NT2/D1 (cell line): ENCODE results near the gene SCYL1.
A peak's percentile ranks its signal among the peaks of the same experiment; 100 is the strongest.

ENCODE experiments used
- DNase-seq: peaks from one replicate; pipeline ENCODE4 v3.0.0-alpha.2; 2011; ENCODE audit warnings: low read depth, low spot score
- H3K27me3 ChIP-seq: 2 replicates; pipeline ENCODE4 v1.6.0; 2011; ENCODE audit warnings: mild to moderate bottlenecking; ENCODE audit not compliant: insufficient read length, insufficient read depth
- H3K36me3 ChIP-seq: 2 replicates; pipeline ENCODE4 v1.6.1; 2011; ENCODE audit warnings: mild to moderate bottlenecking, low read length, mixed read lengths; ENCODE audit not compliant: insufficient read depth, insufficient read length
- H3K4me1 ChIP-seq: 2 replicates; pipeline ENCODE4 v1.5.1; 2011; ENCODE audit not compliant: insufficient read depth, insufficient read length
- H3K4me3 ChIP-seq: 2 replicates; pipeline ENCODE4 v1.5.1; 2011; ENCODE audit warnings: low read depth; ENCODE audit not compliant: insufficient read length
- H3K9ac ChIP-seq: 2 replicates; pipeline ENCODE4 v1.6.0; 2011; ENCODE audit warnings: low read depth; ENCODE audit not compliant: insufficient read length
- H3K9me3 ChIP-seq: 2 replicates; pipeline ENCODE4 v1.5.1; 2011; ENCODE audit warnings: mild to moderate bottlenecking, low read length; ENCODE audit not compliant: insufficient read depth
- SUZ12 ChIP-seq: IDR thresholded peaks from 2 replicates; pipeline ENCODE4 v1.6.1; 2011; ENCODE audit not compliant: insufficient read length, insufficient read depth; ENCODE audit errors: extremely low read depth
- YY1 ChIP-seq: IDR thresholded peaks from 2 replicates; pipeline ENCODE4 v1.6.1; 2011; ENCODE audit not compliant: insufficient read length, insufficient read depth
- ZNF274 ChIP-seq: IDR thresholded peaks from 2 replicates; pipeline ENCODE4 v1.6.1; 2011; ENCODE audit warnings: mild to moderate bottlenecking, low read depth, low read length

Gene SCYL1

GRCh38 chr11:65586676-65587075 lies 61.8 kb downstream of the SCYL1 start:
- peak overlapping the region; percentile 75 for H3K9ac ChIP-seq
- peak; percentile 64 for DNase-seq
- peaks cover 30% of the 10 kb centered on the region for H3K4me1 ChIP-seq
- H3K9me3 ChIP-seq = no peaks in the 10 kb centered on the region
- H3K36me3 ChIP-seq = peaks cover 34% of the 10 kb centered on the region
- TF ChIP-seq YY1 = no peak
- no peak for TF ChIP-seq SUZ12
- TF ChIP-seq ZNF274 = no peak
- no peaks in the 10 kb centered on the region for H3K27me3 ChIP-seq
- no peak overlapping the region for H3K4me3 ChIP-seq
